ENCODE measurements around the gene DNAH2. TPM values are rescaled to one million over a fixed set of nuclear protein-coding genes. Genes with fewer than 3 reads are reported as not detected.

The DNAH2 gene
- total RNA-seq, 1 donor from 2014 or later, result 0.62 TPM

DNA sequence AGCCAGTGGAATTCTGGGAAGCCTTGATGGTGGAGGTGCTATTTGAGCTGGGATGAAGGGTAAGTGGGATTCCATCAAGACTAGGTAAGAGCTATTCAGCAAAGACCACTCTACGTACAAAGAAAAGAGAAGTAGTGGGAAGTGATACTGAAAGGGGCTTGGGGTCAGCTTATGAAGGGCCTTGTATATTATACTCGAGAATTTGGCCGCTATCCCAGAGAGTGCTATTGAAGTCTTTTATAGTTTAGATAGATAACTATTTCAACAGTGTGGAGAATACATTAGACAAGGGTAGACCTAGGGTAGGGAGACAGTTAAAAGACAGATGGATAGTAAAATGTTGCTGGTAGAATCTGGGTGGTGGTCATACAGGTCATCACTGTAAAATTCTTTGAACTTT, 10.3 kb downstream of the DNAH2 start:
- DNase-seq, result no peak

DNA sequence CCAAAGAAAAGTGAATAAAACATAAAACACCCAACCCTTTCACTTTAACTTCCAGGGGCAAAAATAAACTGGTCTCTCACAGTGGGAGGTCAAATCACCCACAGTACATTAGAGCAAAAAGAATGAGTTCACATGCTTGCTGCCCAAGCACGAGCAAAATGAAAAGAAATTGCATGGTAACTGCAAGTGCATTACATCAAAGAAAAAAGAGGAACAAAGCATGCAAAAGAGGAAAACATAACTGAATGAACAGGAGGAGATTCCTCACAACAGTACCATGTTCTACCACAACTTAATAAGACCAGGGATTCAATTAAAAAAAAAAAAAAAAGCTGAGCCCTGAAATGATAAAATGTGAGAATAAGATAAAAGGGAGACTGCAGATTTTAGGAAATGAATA, 12.3 kb downstream of the DNAH2 start:
- no peak for DNase-seq

- no peak for DNase-seq
Measured at GRCh38 chr17:7732981-7733539, 15.5 kb downstream of the DNAH2 start.

GRCh38 chr17:7737601-7738000, 20.1 kb downstream of the DNAH2 start:
- DNase-seq, result no peak

GRCh38 chr17:7739746-7740145, 22.2 kb downstream of the DNAH2 start:
- no peak for DNase-seq

- no peak for DNase-seq
Measured at GRCh38 chr17:7740481-7741001, 23.0 kb downstream of the DNAH2 start.

GRCh38 chr17:7742729-7743128, 25.2 kb downstream of the DNAH2 start:
- DNase-seq, result no peak

DNA sequence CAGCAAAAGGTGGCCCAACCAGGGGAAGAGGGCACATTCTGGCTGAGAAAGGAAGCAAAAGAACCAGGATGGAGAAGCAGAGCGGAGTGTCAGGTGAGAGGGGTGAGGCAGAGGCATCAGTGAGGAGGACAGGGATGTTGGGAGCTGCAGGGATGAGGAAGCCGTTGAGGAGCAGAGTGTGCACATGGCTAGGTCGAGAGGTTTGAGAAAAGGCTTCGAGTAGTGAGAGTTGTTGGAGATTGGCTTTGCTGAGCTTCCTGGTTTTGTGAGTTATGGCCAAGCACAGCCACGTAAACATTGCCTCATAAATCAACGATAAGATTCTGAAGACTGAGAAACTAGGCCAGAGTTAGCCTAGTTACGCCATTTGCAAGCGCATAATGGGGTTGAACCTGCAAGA, 26.9 kb downstream of the DNAH2 start:
- DNase-seq, result no peak

DNA sequence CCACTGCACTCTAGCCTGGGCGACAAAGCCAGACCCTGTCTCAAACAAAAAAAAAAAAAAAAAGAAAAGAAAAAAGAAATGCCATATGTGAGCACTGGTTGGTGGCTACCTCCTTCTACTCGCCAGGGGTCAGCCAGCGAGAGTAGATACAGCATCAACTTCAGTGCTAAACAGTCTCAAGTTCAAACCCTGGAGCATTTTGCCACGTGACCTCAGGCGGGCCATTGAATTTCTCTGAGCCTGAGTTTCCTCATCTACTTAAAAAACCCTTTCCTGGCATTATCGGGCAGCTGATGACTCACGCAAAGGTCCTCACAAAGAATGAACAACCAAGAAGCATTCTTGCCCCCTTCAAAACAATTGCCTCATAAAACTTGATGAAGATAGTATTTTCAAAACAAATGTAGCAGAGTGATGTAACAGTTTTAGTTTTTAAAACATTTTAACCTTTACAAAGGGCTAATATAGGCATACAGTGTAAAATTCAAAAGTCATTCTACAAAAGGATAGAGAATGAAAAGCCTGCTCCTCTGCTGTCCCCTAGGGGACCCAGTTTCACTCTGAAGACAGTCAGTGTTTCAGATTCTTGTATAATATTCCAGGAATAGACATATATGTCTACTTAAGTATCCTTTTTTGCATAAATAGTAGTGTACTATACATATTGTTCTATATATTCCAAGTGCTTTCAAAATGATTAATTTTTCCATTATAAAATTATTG, 28.4 kb downstream of the DNAH2 start:
- no peak for DNase-seq

DNA sequence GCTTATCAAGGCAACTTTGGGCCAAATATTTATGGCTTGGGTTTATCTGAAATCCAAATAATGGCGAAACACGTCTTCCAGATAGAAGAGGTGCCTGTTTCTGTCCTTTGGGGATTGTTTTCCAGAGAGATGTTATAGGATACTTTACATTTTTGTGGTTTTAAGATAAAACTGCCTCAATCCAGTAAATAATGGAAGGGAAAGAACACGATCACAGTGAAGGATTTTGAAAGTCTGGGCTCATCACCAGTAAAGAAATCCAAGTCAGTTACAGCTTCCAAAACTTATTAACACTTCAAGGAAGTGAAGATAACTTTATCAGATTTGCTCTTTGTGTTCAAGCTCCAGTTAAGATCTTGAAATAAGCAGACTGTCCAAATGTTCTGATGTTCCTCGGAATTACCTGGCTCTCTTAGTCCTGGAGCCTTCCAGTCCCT, 30.1 kb downstream of the DNAH2 start:
- no peak for DNase-seq

DNA sequence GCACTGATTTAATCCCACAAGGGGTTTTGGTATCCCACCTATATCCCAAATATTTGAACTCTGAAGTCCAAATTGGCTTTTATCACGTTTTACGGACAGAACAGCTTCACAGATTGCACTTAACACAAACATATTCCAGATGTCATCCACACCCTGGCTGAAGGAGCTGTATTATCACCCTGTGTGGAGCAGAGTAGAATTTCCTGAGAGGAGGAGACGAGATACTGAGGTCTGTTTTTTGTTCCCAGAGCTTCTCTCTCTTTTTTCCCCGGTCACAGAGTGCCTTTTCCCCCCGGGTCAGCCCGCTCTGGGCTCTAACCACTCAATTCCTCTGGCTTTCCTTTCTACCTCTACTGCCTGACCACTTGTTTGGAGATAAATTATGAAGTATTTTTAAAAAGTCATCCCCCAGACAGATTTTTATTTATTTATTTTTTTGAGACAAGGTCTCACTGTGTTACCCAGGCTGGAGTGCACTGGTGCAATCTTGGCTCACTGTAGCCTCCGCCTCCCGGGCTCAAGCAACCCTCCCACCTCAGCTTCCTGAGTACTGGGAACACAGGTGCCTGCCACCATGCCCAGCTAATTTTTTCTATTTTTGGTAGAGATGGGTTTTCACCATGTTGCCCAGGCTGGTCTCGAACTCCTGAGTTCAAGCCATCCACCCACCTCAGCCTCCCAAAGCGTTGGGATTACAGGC, 30.7 kb downstream of the DNAH2 start:
- DNase-seq, result no peak

GRCh38 chr17:7750321-7750821, 32.8 kb downstream of the DNAH2 start:
- no peak for DNase-seq

DNA sequence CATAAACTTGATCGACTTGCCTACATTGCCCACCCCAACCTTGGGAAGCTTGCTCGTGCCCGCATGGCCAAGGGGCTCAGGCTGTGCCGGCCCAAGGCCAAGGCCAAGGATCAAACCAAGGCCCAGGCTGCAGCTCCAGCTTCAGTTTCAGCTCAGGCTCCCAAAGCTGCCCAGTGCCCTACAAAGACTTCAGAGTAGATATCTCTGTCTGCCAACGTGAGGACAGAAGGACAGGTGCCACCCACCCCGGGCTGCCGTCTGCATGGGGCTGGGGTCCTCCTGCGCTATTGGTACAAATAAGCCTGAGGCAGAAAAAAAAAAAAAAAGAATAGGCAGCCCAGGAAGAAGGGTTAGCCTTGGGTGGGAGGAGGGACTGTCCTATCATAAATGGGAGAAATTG, 37.1 kb downstream of the DNAH2 start:
- DNase-seq, result no peak

GRCh38 chr17:7755095-7755890, 37.7 kb downstream of the DNAH2 start:
- no peak for DNase-seq

DNA sequence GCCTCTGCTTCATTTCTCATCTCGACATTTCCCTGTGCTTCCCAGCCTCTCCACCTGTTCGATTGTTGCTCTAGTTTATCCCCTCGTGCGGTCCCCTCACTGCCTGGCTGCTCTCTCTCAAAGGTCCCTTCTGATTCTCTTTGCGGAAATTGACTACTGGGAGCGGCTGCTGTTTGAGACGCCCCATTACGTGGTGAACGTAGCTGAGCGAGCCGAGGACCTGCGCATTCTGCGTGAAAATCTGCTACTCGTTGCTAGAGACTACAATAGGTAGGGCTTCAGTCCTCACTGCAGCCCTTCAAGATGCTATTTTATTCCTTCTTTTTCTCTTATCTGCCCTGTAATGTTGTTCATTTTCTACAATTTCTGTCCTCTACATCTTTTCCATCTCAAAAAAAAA, 39.4 kb downstream of the DNAH2 start:
- DNase-seq, result no peak

DNA sequence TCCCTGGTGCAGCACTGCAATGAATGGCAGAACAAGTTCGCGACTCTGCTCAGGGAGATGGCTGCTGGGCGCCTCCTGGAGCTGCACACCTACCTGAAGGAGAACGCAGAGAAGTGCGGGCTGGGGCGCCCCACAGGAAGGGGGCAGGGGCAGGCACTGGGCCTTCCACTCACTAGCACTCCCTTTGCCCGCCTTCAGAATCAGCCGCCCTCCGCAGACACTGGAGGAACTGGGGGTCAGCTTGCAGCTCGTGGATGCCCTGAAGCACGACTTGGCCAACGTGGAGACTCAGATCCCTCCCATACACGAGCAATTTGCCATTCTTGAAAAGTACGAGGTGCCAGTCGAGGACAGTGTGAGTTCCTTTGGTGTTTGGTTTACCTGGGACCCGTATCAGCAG, 46.4 kb downstream of the DNAH2 start:
- DNase-seq, result no peak

DNA sequence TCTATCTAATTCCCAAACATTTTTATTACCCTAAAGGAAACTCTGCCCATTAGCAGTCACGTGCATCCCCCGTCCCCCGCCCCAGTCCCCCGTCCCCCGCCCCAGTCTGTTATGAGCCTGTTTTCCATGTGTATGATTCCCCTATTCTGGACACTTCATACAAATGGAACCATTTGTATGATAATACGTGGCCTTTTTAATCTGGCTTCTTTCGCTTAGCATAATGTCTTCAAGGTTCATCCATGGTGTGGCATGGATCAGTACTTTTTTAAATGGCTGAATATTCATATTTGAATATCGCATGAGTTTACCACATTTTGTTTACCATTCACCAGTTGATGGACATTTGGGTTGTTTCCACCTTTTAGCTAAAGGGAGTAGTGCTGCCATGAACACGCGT, 49.5 kb downstream of the DNAH2 start:
- no peak for DNase-seq

- DNase-seq, result no peak
Measured at GRCh38 chr17:7767405-7768021, 50.0 kb downstream of the DNAH2 start.

GRCh38 chr17:7769854-7770253, 52.3 kb downstream of the DNAH2 start:
- DNase-seq, result no peak

GRCh38 chr17:7774055-7774521, 56.5 kb downstream of the DNAH2 start:
- DNase-seq, result no peak

GRCh38 chr17:7775051-7775450, 57.5 kb downstream of the DNAH2 start:
- no peak for DNase-seq

DNA sequence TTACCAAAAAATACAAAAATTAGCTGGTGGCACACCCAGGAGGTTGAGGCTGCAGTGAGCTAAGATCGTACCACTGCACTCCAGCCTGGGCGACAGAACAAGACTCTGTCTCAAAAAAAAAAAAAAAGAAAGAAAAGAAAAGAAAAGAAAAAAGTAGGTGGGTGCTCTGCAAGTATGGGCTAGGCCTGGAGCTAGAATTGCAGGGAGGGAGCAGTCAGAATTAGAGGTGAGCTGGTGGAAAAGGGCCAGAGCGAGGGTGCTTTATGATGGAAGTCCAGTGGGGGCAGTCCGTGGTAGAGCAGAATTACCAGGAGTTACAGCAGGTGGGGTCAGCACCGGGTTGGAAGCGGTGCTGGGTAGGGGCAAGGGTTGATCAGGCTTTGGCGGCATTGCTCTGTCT, 59.5 kb downstream of the DNAH2 start:
- DNase-seq, result no peak

Measured in occipital lobe (tissue), 2 donors.